ENCODE results near the gene CCK. TPM values are rescaled to one million over a fixed set of nuclear protein-coding genes. Genes with fewer than 3 reads are reported as not detected.
A peak's percentile ranks its signal among the peaks of the same experiment; 100 is the strongest.

Gene CCK
- total RNA-seq, 2 donors from 2014 or later: not detected

DNA sequence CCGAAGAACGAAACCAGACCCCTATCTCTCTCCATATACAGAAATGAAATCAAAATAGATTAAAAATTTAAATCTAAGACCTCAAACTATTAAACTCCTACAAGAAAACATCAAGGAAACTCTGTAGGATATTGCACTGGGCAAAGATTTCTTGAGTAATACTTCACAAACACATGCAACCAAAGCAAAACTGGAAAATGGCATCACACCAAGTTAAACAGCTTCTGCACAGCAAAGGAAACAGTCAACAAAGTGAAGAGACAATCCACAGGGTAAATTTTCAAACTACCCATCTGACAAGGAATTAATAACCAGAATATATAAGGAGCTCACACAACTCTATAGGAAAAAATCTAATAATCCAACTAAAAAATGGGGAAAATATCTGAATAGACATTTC lies 29.4 kb downstream of the CCK start:
- Histone ChIP-seq H3K36me3 (replicated peaks in 1 of 2; ENCODE audit: insufficient read depth in 1 of 2, low read depth in 2 of 2) (no peaks in the 10 kb centered on the region), H3K4me3 (no peak overlapping the region), H3K4me1 (no peaks in the 10 kb centered on the region), H3K27ac (no peak overlapping the region), H3K9me3 (peaks cover 0 to 13% (median 2%) of the 10 kb centered on the region in 3 donors), H3K27me3 (no peaks in the 10 kb centered on the region)
- intact Hi-C loops (cut with DNase I): loop anchor here (10.0 kb wide), 1 partner anchor 208 kb away; no protein-coding TSS in a partner anchor
- WGBS, 2 donors: 82 to 83% methylated on average over 2 of the region's 2 CpGs
- TF ChIP-seq POLR2A (IDR thresholded peaks at IDR 0.05) (no peak), CTCF (IDR thresholded peaks at IDR 0.05) (no peak)
- DNase-seq (no peak), ATAC-seq (no peak)

- no peak overlapping the region for H3K4me3 ChIP-seq
- ATAC-seq (no peak), DNase-seq (no peak)
- intact Hi-C loops (cut with DNase I): loop anchor here (10.0 kb wide), 1 partner anchor 209 kb away; no protein-coding TSS in a partner anchor
- H3K9me3 ChIP-seq: peaks cover 0 to 13% (median 2%) of the 10 kb centered on the region in 3 donors
- no peaks in the 10 kb centered on the region for H3K36me3 ChIP-seq (replicated peaks in 1 of 2; ENCODE audit: insufficient read depth in 1 of 2, low read depth in 2 of 2)
- H3K27ac ChIP-seq: no peak overlapping the region
- no peaks in the 10 kb centered on the region for H3K4me1 ChIP-seq
- H3K27me3 ChIP-seq: no peaks in the 10 kb centered on the region
- TF ChIP-seq POLR2A (IDR thresholded peaks at IDR 0.05) (no peak), CTCF (IDR thresholded peaks at IDR 0.05) (no peak)
Measured at GRCh38 chr3:42235532-42235931, 30.5 kb downstream of the CCK start.

- TF ChIP-seq POLR2A (IDR thresholded peaks at IDR 0.05) (no peak), CTCF (IDR thresholded peaks at IDR 0.05) (no peak)
- Histone ChIP-seq H3K9me3 (no peaks in the 10 kb centered on the region), H3K4me3 (no peak overlapping the region), H3K4me1 (no peaks in the 10 kb centered on the region), H3K27me3 (no peaks in the 10 kb centered on the region), H3K27ac (no peak overlapping the region), H3K36me3 (replicated peaks in 1 of 2; ENCODE audit: insufficient read depth in 1 of 2, low read depth in 2 of 2) (no peaks in the 10 kb centered on the region)
- WGBS, 2 donors: 67 to 71% methylated on average over 5 of the region's 5 CpGs
- DNase-seq (no peak), ATAC-seq (no peak)
- intact Hi-C loops (cut with DNase I): loop anchor here (10.0 kb wide), 1 partner anchor 214 kb away; no protein-coding TSS in a partner anchor
Measured at GRCh38 chr3:42230860-42231259, 35.1 kb downstream of the CCK start.

- no peaks in the 10 kb centered on the region for H3K36me3 ChIP-seq (replicated peaks in 1 of 2; ENCODE audit: insufficient read depth in 1 of 2, low read depth in 2 of 2)
- DNase-seq (no peak), ATAC-seq (no peak)
- H3K27me3 ChIP-seq: no peaks in the 10 kb centered on the region
- no peak overlapping the region for H3K4me3 ChIP-seq
- H3K27ac ChIP-seq: no peak overlapping the region
- H3K9me3 ChIP-seq: no peaks in the 10 kb centered on the region
- H3K4me1 ChIP-seq: no peaks in the 10 kb centered on the region
- TF ChIP-seq CTCF (IDR thresholded peaks at IDR 0.05) (peak in 6 of 7 experiments; percentile 21 to 58 (median 48)), POLR2A (IDR thresholded peaks at IDR 0.05) (no peak)
- intact Hi-C loops (cut with DNase I): loop anchor here (10.0 kb wide), 2 partner anchors 215 to 305 kb away; no protein-coding TSS in a partner anchor
- WGBS, 2 donors: 33 to 37% methylated on average over 9 to 14 of the region's 14 CpGs
Measured at GRCh38 chr3:42229942-42230688, 35.9 kb downstream of the CCK start.
